Measurements from ENCODE around the gene TGIF1. TPM values are rescaled to one million over a fixed set of nuclear protein-coding genes. Genes with fewer than 3 reads are reported as not detected.
A peak's percentile ranks its signal among the peaks of the same experiment; 100 is the strongest.

The TGIF1 gene
- total RNA-seq, 1 experiment from 2014 or later = 242 TPM

DNA sequence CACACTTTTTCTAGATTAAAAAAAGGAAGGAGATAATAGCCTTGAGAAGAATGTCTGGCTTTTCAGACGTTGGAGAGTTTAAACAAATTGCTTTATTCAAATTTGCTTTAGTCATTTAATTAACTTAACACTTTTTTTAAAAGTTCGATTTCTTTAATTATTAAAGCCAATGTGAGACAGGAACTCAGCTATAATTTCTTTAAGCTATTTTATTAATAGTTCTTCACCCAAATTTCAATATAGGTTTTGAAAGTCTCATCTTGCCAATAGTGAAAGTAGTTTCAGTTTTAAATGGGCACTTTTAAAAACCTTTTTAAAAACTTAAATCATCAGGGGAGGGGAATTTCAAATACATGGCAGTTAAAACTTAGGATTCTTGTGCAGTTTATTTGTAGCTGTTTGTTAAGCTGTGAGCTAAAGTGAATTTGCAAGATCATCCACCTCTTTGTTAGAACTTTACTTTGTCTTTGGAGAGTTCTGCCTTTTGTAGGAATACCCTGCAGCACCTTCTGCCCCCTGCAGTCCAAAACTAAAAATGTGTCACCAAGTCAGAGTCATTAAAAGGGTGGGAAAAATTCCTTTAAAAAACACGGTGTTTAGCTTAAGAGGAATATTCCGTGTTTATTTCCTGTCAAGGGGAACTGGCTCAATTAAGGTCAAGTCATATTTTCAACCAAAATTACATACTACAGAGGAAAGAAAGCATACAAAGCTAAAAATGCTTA is 4.6 kb downstream of the TGIF1 start (continued):
- TF ChIP-seq, protein P1, sequence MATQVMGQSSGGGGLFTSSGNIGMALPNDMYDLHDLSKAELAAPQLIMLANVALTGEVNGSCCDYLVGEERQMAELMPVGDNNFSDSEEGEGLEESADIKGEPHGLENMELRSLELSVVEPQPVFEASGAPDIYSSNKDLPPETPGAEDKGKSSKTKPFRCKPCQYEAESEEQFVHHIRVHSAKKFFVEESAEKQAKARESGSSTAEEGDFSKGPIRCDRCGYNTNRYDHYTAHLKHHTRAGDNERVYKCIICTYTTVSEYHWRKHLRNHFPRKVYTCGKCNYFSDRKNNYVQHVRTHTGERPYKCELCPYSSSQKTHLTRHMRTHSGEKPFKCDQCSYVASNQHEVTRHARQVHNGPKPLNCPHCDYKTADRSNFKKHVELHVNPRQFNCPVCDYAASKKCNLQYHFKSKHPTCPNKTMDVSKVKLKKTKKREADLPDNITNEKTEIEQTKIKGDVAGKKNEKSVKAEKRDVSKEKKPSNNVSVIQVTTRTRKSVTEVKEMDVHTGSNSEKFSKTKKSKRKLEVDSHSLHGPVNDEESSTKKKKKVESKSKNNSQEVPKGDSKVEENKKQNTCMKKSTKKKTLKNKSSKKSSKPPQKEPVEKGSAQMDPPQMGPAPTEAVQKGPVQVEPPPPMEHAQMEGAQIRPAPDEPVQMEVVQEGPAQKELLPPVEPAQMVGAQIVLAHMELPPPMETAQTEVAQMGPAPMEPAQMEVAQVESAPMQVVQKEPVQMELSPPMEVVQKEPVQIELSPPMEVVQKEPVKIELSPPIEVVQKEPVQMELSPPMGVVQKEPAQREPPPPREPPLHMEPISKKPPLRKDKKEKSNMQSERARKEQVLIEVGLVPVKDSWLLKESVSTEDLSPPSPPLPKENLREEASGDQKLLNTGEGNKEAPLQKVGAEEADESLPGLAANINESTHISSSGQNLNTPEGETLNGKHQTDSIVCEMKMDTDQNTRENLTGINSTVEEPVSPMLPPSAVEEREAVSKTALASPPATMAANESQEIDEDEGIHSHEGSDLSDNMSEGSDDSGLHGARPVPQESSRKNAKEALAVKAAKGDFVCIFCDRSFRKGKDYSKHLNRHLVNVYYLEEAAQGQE (IDR thresholded peaks at IDR 0.05; ENCODE audit: low read depth) = no peak

DNA sequence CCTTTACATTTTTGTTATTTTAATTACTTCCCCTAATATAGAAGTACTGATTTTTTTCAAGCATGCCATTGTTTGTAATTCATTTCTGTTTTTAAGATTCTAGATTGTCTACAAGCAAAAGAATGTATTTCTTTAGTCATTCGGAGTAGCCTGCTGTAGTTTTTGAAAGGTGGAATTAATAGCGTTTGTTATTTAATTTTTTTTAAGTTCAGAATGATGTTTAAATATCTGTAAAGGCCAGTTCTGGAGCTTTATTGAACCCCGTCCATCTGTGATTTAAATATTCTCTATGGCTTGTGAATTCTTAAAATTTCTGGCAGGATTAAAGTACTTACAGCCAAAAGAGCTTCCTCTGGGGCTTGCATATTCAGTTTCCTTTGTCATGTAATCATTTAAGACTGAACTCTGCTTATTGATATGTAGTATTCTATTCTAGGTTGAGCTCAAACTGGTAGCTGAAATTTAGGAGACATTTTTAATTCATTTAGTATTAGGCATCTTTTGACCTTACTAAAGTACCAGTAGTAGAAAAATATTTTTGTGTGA is 5.2 kb downstream of the TGIF1 start:
- ChIA-PET RAD21 (ENCODE audit: low non-redundant PET in 1 of 2, low total read pairs in 2 of 2, uncharacterized antibody in 2 of 2, unreplicated experiment in 2 of 2) (interaction anchor here in 1 of 2 experiments (0.6 kb wide), 1 partner anchor 159 kb away, joined by 3 read pairs; no protein-coding TSS in a partner anchor), CTCF (interaction anchor here (0.7 to 1.9 kb wide), 12 partner anchors 8 to 211 kb away, joined by 3 to 8 read pairs (median 3); no protein-coding TSS in a partner anchor), POLR2A (interaction anchor here (0.7 to 3.9 kb wide), 6 partner anchors 35 to 211 kb away, joined by 3 to 22 read pairs (median 4); no protein-coding TSS in a partner anchor)
- ATAC-seq = no peak
- Histone ChIP-seq H3K4me2 (ENCODE audit: low read length) (peak overlapping the region; percentile 87), H3K9ac (ENCODE audit: low read length) (peak overlapping the region; percentile 79), H3K9me3 (ENCODE audit: control insufficient read depth in 1 of 2, insufficient read depth in 1 of 2, low read depth in 1 of 2, low read length in 2 of 2) (no peaks in the 10 kb centered on the region), H3K4me1 (ENCODE audit: control insufficient read depth in 1 of 2, insufficient read depth in 2 of 2, low read length in 2 of 2) (peaks cover 36 to 73% of the 10 kb centered on the region in 2 experiments), H3K36me3 (ENCODE audit: control insufficient read depth in 1 of 2, insufficient read depth in 2 of 2, low read length in 2 of 2) (peaks cover 35 to 71% of the 10 kb centered on the region in 2 experiments), H3K27me3 (ENCODE audit: insufficient read depth, low read length) (no peaks in the 10 kb centered on the region), H4K20me1 (ENCODE audit: insufficient read depth) (peaks cover 24% of the 10 kb centered on the region; the same call in 1 of the 2 replicates), H3K4me3 (replicated peaks in 1 of 2; ENCODE audit: low read depth in 1 of 2, low read length in 2 of 2) (no peak overlapping the region), H3K79me2 (ENCODE audit: insufficient read depth, low read length) (peaks cover 97% of the 10 kb centered on the region), H2AFZ (ENCODE audit: low read depth, low read length, poor library complexity, severe bottlenecking) (no peak overlapping the region), H3K27ac (ENCODE audit: low read depth, low read length) (peak overlapping the region; percentile 90; the same call in 1 of the 2 replicates), H3K9me2 (ENCODE audit: insufficient read depth) (no peaks in the 10 kb centered on the region)
- no peak for TF ChIP-seq EZH2 (IDR thresholded peaks at IDR 0.05)
- TF ChIP-seq EGR1 (IDR thresholded peaks at IDR 0.05; ENCODE audit: low read depth) = no peak
- TF ChIP-seq POLR2AphosphoS5 (IDR thresholded peaks at IDR 0.05; ENCODE audit: low read depth, low read length) = no peak
- no peak for DNase-seq (ENCODE audit: low read depth, low spot score)
- no TSS peak for BruUV-seq (replicated peaks)
- intact Hi-C loops (cut with micrococcal nuclease) = loop anchor here (2.0 kb wide), 2 partner anchors 140 to 172 kb away; no protein-coding TSS in a partner anchor

Data from HCT116 (cell line).